WTC11 (cell line): ENCODE results near the gene NTSR1. TPM values are rescaled to one million over a fixed set of nuclear protein-coding genes. Genes with fewer than 3 reads are reported as not detected.

ENCODE experiments used
- ATAC-seq: fragments of 200-7000 bp; cut with Tn5 transposase; 2 replicates; pipeline ENCODE4 v1.10.0; 2021; ENCODE audit warnings: mild to moderate bottlenecking, moderate library complexity
- CTCF ChIA-PET: fragments of 300-600 bp; sonication (Branson Sonifier 250); formaldehyde crosslinking; loops from one replicate; lab custom pipeline; 2021; ENCODE audit warnings: antibody characterized with exemption; lab: Charles Lee
- POLR2A ChIA-PET: fragments of 350-600 bp; sonication (Branson Sonifier 250); formaldehyde crosslinking; loops from one replicate; lab custom pipeline; 2021; ENCODE audit warnings: antibody characterized with exemption; lab: Charles Lee
- DNase-seq: peaks from one replicate; pipeline ENCODE4 v3.0.0; 2021; ENCODE audit warnings: low spot score
- H3K27ac Mint-ChIP-seq: 2 replicates; pipeline ENCODE4 v1.8.0; 2021; ENCODE audit warnings: mixed read lengths
- H3K27me3 Mint-ChIP-seq: 2 replicates; pipeline ENCODE4 v1.8.0; 2021; ENCODE audit warnings: low read depth, mild to moderate bottlenecking, moderate library complexity, mixed read lengths
- H3K36me3 Mint-ChIP-seq: 2 replicates; pipeline ENCODE4 v1.8.0; 2021; ENCODE audit warnings: mixed read lengths
- H3K4me1 Mint-ChIP-seq: 2 replicates; pipeline ENCODE4 v1.8.0; 2022; ENCODE audit warnings: mixed read lengths
- H3K4me3 Mint-ChIP-seq: 2 replicates; pipeline ENCODE4 v1.8.0; 2021; ENCODE audit warnings: mild to moderate bottlenecking, moderate library complexity, mixed read lengths
- H3K9me3 Mint-ChIP-seq: 2 replicates; pipeline ENCODE4 v1.8.0; 2021; ENCODE audit warnings: mixed read lengths
- ATF1 ChIP-seq: sonication (generic); formaldehyde crosslinking; IDR thresholded peaks from 2 replicates; pipeline ENCODE4 v1.8.1; 2023; ENCODE audit warnings: mild to moderate bottlenecking, moderate library complexity, missing genetic modification reagents
- FOXP1 ChIP-seq: sonication (generic); formaldehyde crosslinking; IDR thresholded peaks from 2 replicates; pipeline ENCODE4 v1.8.0; 2022; ENCODE audit warnings: missing genetic modification reagents, mild to moderate bottlenecking, moderate library complexity, borderline replicate concordance
- GABPB1 ChIP-seq: sonication (generic); formaldehyde crosslinking; IDR thresholded peaks from 2 replicates; pipeline ENCODE4 v1.8.1; 2023; ENCODE audit warnings: mild to moderate bottlenecking, missing genetic modification reagents
- GRHL2 ChIP-seq: fragments of 250-450 bp; sonication (Bioruptor Pico); IDR thresholded peaks from 2 replicates; pipeline ENCODE4 v1.8.0; 2022; ENCODE audit warnings: mild to moderate bottlenecking, moderate library complexity; ENCODE audit not compliant: insufficient replicate concordance, severe bottlenecking
- JAZF1 ChIP-seq: fragments of 250-450 bp; sonication (Bioruptor Pico); IDR thresholded peaks from 2 replicates; pipeline ENCODE4 v1.9.0; 2021; ENCODE audit warnings: moderate library complexity, mild to moderate bottlenecking, inconsistent platforms
- NFE2L1 ChIP-seq: sonication (generic); formaldehyde crosslinking; IDR thresholded peaks from 2 replicates; pipeline ENCODE4 v1.8.1; 2023; ENCODE audit warnings: missing genetic modification reagents
- NR1H2 ChIP-seq: sonication (generic); formaldehyde crosslinking; IDR thresholded peaks from 2 replicates; pipeline ENCODE4 v1.9.0; 2021; ENCODE audit warnings: mild to moderate bottlenecking, moderate library complexity, missing genetic modification reagents
- PRRX2 ChIP-seq: fragments of 250-450 bp; sonication (Bioruptor Pico); IDR thresholded peaks from 2 replicates; pipeline ENCODE4 v1.8.0; 2021; ENCODE audit warnings: mild to moderate bottlenecking
- SP1 ChIP-seq: sonication (generic); formaldehyde crosslinking; conservative IDR thresholded peaks from 2 replicates; pipeline ENCODE4 v1.8.1; 2022; ENCODE audit warnings: missing genetic modification reagents
- TP53 ChIP-seq: sonication (generic); formaldehyde crosslinking; IDR thresholded peaks from 2 replicates; pipeline ENCODE4 v1.8.1; 2023; ENCODE audit warnings: mild to moderate bottlenecking, missing genetic modification reagents
- ZBTB21 ChIP-seq: sonication (generic); formaldehyde crosslinking; IDR thresholded peaks from 2 replicates; pipeline ENCODE4 v1.8.1; 2023; ENCODE audit warnings: mild to moderate bottlenecking, missing genetic modification reagents, borderline replicate concordance
- ZNF396 ChIP-seq: fragments of 250-450 bp; sonication (Bioruptor Pico); IDR thresholded peaks from 2 replicates; pipeline ENCODE4 v1.8.0; 2021; ENCODE audit warnings: mild to moderate bottlenecking, moderate library complexity, borderline replicate concordance
- ZNF416 ChIP-seq: fragments of 250-450 bp; sonication (Bioruptor Pico); IDR thresholded peaks from 2 replicates; pipeline ENCODE4 v1.9.0; 2021; ENCODE audit warnings: mild to moderate bottlenecking, inconsistent platforms
- ZNF423 ChIP-seq: fragments of 250-450 bp; sonication (Bioruptor Pico); IDR thresholded peaks from 2 replicates; pipeline ENCODE4 v2.1.2; 2022; ENCODE audit warnings: mild to moderate bottlenecking, moderate library complexity
- total RNA-seq: library from RNA; stranded (reverse); gene quantifications from 3 replicates; pipeline ENCODE4 v1.2.3, GENCODE V29; 2021
- TF ChIP-seq, protein P1 (sequence below): fragments of 200-600 bp; IDR thresholded peaks from 2 replicates; pipeline ENCODE4 v1.8.0; 2022; ENCODE audit warnings: antibody characterized with exemption
- TF ChIP-seq, protein P2 (sequence below): sonication (generic); formaldehyde crosslinking; IDR thresholded peaks from 2 replicates; pipeline ENCODE4 v1.8.1; 2023; ENCODE audit warnings: mild to moderate bottlenecking, missing genetic modification reagents
- TF ChIP-seq, protein P3 (sequence below): fragments of 250-450 bp; sonication (Bioruptor Pico); IDR thresholded peaks from 2 replicates; pipeline ENCODE4 v1.9.0; 2021; ENCODE audit warnings: mild to moderate bottlenecking
- TF ChIP-seq, protein P4 (sequence below): sonication (generic); formaldehyde crosslinking; IDR thresholded peaks from 2 replicates; pipeline ENCODE4 v1.8.1; 2022; ENCODE audit warnings: mild to moderate bottlenecking, missing genetic modification reagents, moderate library complexity, borderline replicate concordance
- TF ChIP-seq, protein P5 (sequence below): fragments of 250-450 bp; sonication (Bioruptor Pico); IDR thresholded peaks from 2 replicates; pipeline ENCODE4 v1.9.0; 2021; ENCODE audit warnings: mild to moderate bottlenecking

The NTSR1 gene
- total RNA-seq, 1 experiment from 2014 or later, result 0.63 TPM

DNA sequence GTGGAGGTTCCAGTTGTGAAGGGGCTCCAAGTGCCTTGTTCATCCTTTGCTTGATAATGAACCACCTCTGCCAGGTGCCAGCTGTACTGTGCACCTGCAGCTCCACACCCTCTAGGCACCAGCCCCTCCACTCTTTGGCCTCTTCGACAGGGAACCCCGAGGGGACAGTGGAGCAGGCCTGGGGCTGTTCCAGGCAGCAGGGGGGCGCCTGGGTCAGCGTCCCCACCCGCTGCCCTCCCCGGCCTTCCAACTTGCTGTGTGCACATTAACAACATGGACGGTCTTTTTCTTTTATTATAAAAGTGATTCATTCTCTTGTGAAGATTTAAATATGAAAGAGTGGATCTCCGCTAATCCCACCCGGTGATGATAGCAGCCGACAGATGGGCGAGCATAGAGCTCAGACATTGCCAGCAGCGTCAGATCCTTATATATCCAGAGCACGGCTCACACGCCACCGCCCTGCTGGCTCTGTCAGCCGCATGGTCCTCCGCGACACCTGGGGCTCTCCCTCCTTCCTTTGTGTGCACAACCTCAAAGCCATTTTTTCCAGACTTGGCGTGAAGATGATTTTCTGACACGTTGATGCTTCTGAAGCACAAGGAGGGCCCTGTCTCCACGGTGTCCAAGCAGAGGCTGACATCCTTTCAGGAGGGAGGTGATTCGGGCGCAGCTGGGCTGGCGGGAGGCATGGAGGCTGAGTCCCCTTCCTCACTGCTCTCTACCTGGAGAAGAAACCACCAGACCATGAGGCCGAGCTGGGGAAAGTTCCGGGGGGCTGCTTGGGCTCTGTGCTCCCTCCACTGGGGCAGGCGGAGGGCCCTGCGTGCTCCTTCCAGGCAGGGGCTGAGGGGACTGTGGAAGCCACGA, 65.4 kb downstream of the NTSR1 start:
- DNase-seq (no peak), ATAC-seq (no peak)
- no peak overlapping the region for H3K4me3 Mint-ChIP-seq
- TF ChIP-seq, protein P1, sequence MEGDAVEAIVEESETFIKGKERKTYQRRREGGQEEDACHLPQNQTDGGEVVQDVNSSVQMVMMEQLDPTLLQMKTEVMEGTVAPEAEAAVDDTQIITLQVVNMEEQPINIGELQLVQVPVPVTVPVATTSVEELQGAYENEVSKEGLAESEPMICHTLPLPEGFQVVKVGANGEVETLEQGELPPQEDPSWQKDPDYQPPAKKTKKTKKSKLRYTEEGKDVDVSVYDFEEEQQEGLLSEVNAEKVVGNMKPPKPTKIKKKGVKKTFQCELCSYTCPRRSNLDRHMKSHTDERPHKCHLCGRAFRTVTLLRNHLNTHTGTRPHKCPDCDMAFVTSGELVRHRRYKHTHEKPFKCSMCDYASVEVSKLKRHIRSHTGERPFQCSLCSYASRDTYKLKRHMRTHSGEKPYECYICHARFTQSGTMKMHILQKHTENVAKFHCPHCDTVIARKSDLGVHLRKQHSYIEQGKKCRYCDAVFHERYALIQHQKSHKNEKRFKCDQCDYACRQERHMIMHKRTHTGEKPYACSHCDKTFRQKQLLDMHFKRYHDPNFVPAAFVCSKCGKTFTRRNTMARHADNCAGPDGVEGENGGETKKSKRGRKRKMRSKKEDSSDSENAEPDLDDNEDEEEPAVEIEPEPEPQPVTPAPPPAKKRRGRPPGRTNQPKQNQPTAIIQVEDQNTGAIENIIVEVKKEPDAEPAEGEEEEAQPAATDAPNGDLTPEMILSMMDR, result no peak
- TF ChIP-seq, protein P2, sequence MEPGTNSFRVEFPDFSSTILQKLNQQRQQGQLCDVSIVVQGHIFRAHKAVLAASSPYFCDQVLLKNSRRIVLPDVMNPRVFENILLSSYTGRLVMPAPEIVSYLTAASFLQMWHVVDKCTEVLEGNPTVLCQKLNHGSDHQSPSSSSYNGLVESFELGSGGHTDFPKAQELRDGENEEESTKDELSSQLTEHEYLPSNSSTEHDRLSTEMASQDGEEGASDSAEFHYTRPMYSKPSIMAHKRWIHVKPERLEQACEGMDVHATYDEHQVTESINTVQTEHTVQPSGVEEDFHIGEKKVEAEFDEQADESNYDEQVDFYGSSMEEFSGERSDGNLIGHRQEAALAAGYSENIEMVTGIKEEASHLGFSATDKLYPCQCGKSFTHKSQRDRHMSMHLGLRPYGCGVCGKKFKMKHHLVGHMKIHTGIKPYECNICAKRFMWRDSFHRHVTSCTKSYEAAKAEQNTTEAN (CRISPR knock-in tag), result no peak
- TF ChIP-seq, protein P3, sequence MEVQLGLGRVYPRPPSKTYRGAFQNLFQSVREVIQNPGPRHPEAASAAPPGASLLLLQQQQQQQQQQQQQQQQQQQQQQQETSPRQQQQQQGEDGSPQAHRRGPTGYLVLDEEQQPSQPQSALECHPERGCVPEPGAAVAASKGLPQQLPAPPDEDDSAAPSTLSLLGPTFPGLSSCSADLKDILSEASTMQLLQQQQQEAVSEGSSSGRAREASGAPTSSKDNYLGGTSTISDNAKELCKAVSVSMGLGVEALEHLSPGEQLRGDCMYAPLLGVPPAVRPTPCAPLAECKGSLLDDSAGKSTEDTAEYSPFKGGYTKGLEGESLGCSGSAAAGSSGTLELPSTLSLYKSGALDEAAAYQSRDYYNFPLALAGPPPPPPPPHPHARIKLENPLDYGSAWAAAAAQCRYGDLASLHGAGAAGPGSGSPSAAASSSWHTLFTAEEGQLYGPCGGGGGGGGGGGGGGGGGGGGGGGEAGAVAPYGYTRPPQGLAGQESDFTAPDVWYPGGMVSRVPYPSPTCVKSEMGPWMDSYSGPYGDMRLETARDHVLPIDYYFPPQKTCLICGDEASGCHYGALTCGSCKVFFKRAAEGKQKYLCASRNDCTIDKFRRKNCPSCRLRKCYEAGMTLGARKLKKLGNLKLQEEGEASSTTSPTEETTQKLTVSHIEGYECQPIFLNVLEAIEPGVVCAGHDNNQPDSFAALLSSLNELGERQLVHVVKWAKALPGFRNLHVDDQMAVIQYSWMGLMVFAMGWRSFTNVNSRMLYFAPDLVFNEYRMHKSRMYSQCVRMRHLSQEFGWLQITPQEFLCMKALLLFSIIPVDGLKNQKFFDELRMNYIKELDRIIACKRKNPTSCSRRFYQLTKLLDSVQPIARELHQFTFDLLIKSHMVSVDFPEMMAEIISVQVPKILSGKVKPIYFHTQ (CRISPR knock-in tag), result no peak
- no peak for TF ChIP-seq TP53 (CRISPR knock-in tag)
- no peak for TF ChIP-seq SP1
- TF ChIP-seq, protein P4, sequence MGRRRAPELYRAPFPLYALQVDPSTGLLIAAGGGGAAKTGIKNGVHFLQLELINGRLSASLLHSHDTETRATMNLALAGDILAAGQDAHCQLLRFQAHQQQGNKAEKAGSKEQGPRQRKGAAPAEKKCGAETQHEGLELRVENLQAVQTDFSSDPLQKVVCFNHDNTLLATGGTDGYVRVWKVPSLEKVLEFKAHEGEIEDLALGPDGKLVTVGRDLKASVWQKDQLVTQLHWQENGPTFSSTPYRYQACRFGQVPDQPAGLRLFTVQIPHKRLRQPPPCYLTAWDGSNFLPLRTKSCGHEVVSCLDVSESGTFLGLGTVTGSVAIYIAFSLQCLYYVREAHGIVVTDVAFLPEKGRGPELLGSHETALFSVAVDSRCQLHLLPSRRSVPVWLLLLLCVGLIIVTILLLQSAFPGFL (CRISPR knock-in tag), result no peak
- no peak for TF ChIP-seq ATF1 (CRISPR knock-in tag)
- no peak for TF ChIP-seq NR1H2 (CRISPR knock-in tag)
- TF ChIP-seq ZBTB21 (CRISPR knock-in tag), result no peak
- TF ChIP-seq ZNF416, result no peak
- TF ChIP-seq GABPB1 (CRISPR knock-in tag), result no peak
- no peak for TF ChIP-seq FOXP1
- TF ChIP-seq GRHL2, result no peak
- TF ChIP-seq, protein P5, sequence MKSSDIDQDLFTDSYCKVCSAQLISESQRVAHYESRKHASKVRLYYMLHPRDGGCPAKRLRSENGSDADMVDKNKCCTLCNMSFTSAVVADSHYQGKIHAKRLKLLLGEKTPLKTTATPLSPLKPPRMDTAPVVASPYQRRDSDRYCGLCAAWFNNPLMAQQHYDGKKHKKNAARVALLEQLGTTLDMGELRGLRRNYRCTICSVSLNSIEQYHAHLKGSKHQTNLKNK (CRISPR knock-in tag), result no peak
- TF ChIP-seq ZNF423 (CRISPR knock-in tag), result no peak
- no peak for TF ChIP-seq ZNF396 (CRISPR knock-in tag)
- TF ChIP-seq JAZF1 (CRISPR knock-in tag), result no peak
- no peak for TF ChIP-seq NFE2L1 (CRISPR knock-in tag)
- no peak for TF ChIP-seq PRRX2 (CRISPR knock-in tag)
- no peaks in the 10 kb centered on the region for H3K36me3 Mint-ChIP-seq
- H3K27me3 Mint-ChIP-seq, result no peaks in the 10 kb centered on the region
- peaks cover 7% of the 10 kb centered on the region for H3K4me1 Mint-ChIP-seq
- no peaks in the 10 kb centered on the region for H3K9me3 Mint-ChIP-seq
- ChIA-PET CTCF (interaction anchor here (1.2 to 2.3 kb wide), 6 partner anchors 9 to 131 kb away, joined by 3 to 10 read pairs (median 4); partner anchors contain the start of gene SLCO4A1), POLR2A (no interaction called here)
- H3K27ac Mint-ChIP-seq, result 0 out of 2 replicates have a peak overlapping the region, but pooled peaks have one; percentile 36
